Activated CD8-positive, alpha-beta T cell treated with anti-CD3 and anti-CD28 coated beads for 36 hours (primary cell): ENCODE measurements around the gene PDE6H. TPM values are rescaled to one million over a fixed set of nuclear protein-coding genes. Genes with fewer than 3 reads are reported as not detected.

ENCODE experiments used
- ATAC-seq: fragments of 200-7000 bp; cut with Tn5 transposase; one replicate; pipeline ENCODE4 v1.10.0; 2021; ENCODE audit warnings: mild to moderate bottlenecking, moderate library complexity
- CTCF ChIA-PET: fragments of 350-600 bp; sonication (Branson Sonifier 250); formaldehyde crosslinking; loops from one replicate; lab custom pipeline; 2021; ENCODE audit warnings: antibody characterized with exemption; lab: Charles Lee
- POLR2A ChIA-PET: fragments of 350-600 bp; sonication (Branson Sonifier 250); formaldehyde crosslinking; loops from one replicate; lab custom pipeline; 2021; ENCODE audit warnings: antibody characterized with exemption; lab: Charles Lee
- DNase-seq: peaks from one replicate; pipeline ENCODE4 v3.0.0-alpha.2; 2020
- H3K27ac Mint-ChIP-seq: one replicate; pipeline ENCODE4 v1.8.0; 2021; ENCODE audit warnings: mild to moderate bottlenecking, mixed read lengths
- H3K27me3 Mint-ChIP-seq: one replicate; pipeline ENCODE4 v1.8.0; 2021; ENCODE audit warnings: mixed read lengths
- H3K36me3 Mint-ChIP-seq: one replicate; pipeline ENCODE4 v1.8.0; 2021; ENCODE audit warnings: low read depth, mixed read lengths
- H3K4me1 Mint-ChIP-seq: one replicate; pipeline ENCODE4 v1.8.0; 2021; ENCODE audit warnings: low read depth, mixed read lengths
- H3K4me3 Mint-ChIP-seq: one replicate; pipeline ENCODE4 v1.8.0; 2021; ENCODE audit warnings: mild to moderate bottlenecking, moderate library complexity, mixed read lengths
- H3K9me3 Mint-ChIP-seq: one replicate; pipeline ENCODE4 v1.8.0; 2021; ENCODE audit warnings: mixed read lengths
- CTCF ChIP-seq: fragments of 200-600 bp; IDR thresholded peaks from one replicate; pipeline ENCODE4 v1.8.0; 2022; ENCODE audit warnings: antibody characterized with exemption, mild to moderate bottlenecking
- intact Hi-C: fragments of 100-400 bp; cut with micrococcal nuclease; formaldehyde crosslinking; loops from one replicate; pipeline ENCODE4 v1.10.0; 2022
- total RNA-seq, 2 experiments: library from RNA; stranded (reverse); gene quantifications; one replicate each; pipeline ENCODE4 v1.2.3, GENCODE V29; 2021

Gene PDE6H
- total RNA-seq, 2 experiments from 2014 or later = not detected

- CTCF ChIA-PET = interaction anchor here (1.3 to 1.5 kb wide), 2 partner anchors 137 to 145 kb away, joined by 3 to 4 read pairs; no protein-coding TSS in a partner anchor
- Mint-ChIP-seq H3K4me1 (peaks cover 18% of the 10 kb centered on the region), H3K36me3 (no peaks in the 10 kb centered on the region), H3K27ac (no peak overlapping the region), H3K4me3 (no peak overlapping the region), H3K27me3 (no peaks in the 10 kb centered on the region), H3K9me3 (peaks cover 10% of the 10 kb centered on the region)
- intact Hi-C loops = loop anchor here (5.0 kb wide), 1 partner anchor 37 kb away; no protein-coding TSS in a partner anchor
- POLR2A ChIA-PET = no interaction called here
- no peak for DNase-seq
- TF ChIP-seq CTCF = no peak
- ATAC-seq = no peak
These were observed 16.9 kb downstream of the PDE6H start for GRCh38 chr12:14989790-14990189.

- H3K4me1 Mint-ChIP-seq = peaks cover 24% of the 10 kb centered on the region
- H3K9me3 Mint-ChIP-seq = peaks cover 10% of the 10 kb centered on the region
- H3K27me3 Mint-ChIP-seq = no peaks in the 10 kb centered on the region
- no peak for TF ChIP-seq CTCF
- H3K4me3 Mint-ChIP-seq = no peak overlapping the region
- no peak overlapping the region for H3K27ac Mint-ChIP-seq
- no peak for DNase-seq
- ChIA-PET POLR2A (interaction anchor here (1.1 kb wide), 1 partner anchor 216 kb away, joined by 3 read pairs; no protein-coding TSS in a partner anchor), CTCF (interaction anchor here (1.3 kb wide), 1 partner anchor 138 kb away, joined by 4 read pairs; no protein-coding TSS in a partner anchor)
- intact Hi-C loops = loop anchor here (5.0 kb wide), 1 partner anchor 39 kb away; no protein-coding TSS in a partner anchor
- H3K36me3 Mint-ChIP-seq = no peaks in the 10 kb centered on the region
- no peak for ATAC-seq
These were observed 18.2 kb downstream of the PDE6H start for GRCh38 chr12:14991069-14991468.

- H3K4me3 Mint-ChIP-seq = no peak overlapping the region
- DNase-seq (no peak), ATAC-seq (no peak)
- POLR2A ChIA-PET = interaction anchor here (1.3 kb wide), 1 partner anchor 10 kb away, joined by 3 read pairs; no protein-coding TSS in a partner anchor
- no peaks in the 10 kb centered on the region for H3K27me3 Mint-ChIP-seq
- no peaks in the 10 kb centered on the region for H3K36me3 Mint-ChIP-seq
- H3K4me1 Mint-ChIP-seq = peaks cover 24% of the 10 kb centered on the region
- no peak overlapping the region for H3K27ac Mint-ChIP-seq
- CTCF ChIA-PET = interaction anchor here (0.9 to 6.0 kb wide), 3 partner anchors 9 to 146 kb away, joined by 3 to 95 read pairs (median 4); partner anchors contain the start of gene ERP27
- no peak for TF ChIP-seq CTCF
- H3K9me3 Mint-ChIP-seq = peaks cover 10% of the 10 kb centered on the region
- intact Hi-C loops = loop anchor here (5.0 kb wide), 1 partner anchor 40 kb away; no protein-coding TSS in a partner anchor
These were observed 19.8 kb downstream of the PDE6H start for GRCh38 chr12:14992673-14993072.

GRCh38 chr12:14993117-14993516 is 20.3 kb downstream of the PDE6H start:
- no peak overlapping the region for H3K27ac Mint-ChIP-seq
- no peaks in the 10 kb centered on the region for H3K36me3 Mint-ChIP-seq
- DNase-seq (no peak), ATAC-seq (no peak)
- H3K4me3 Mint-ChIP-seq = no peak overlapping the region
- POLR2A ChIA-PET = no interaction called here
- intact Hi-C loops = loop anchor here (5.0 kb wide), 1 partner anchor 41 kb away; no protein-coding TSS in a partner anchor
- no peaks in the 10 kb centered on the region for H3K27me3 Mint-ChIP-seq
- peaks cover 10% of the 10 kb centered on the region for H3K9me3 Mint-ChIP-seq
- H3K4me1 Mint-ChIP-seq = peaks cover 24% of the 10 kb centered on the region
- no peak for TF ChIP-seq CTCF
- CTCF ChIA-PET = interaction anchor here (0.7 to 6.0 kb wide), 4 partner anchors 10 to 146 kb away, joined by 3 to 95 read pairs (median 4); partner anchors contain the start of gene ERP27
